GM21529 (cell line): Measurements from ENCODE around the gene RBM28.

Experiments used
- ATAC-seq: cut with Tn5 transposase; IDR thresholded peaks from one replicate; pipeline ENCODE4 v1.9.1; 2021; ENCODE audit not compliant: unreplicated experiment

RBM28 gene

GRCh38 chr7:128350708-128351295 lies 7.1 kb upstream of the RBM28 start:
- ATAC-seq: no peak

DNA sequence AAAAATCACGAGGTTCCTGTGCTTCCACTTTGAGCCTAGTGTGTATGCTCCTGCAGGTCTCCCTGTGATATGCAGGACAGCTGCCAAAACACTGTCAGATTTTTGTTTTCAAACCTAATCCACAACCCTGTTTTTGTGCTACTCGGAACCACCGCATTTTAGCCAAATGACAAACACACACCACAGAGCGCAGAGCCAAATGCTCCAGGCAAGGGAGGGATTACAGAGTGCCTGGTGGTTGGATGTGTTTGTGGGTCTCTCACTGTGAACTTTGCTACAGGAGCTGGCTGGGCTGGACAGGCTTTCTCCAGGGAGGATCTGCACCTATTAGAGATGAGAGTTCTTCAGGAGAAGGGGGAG lies 5.7 kb upstream of the RBM28 start:
- no peak for ATAC-seq

- no peak for ATAC-seq
Measured at GRCh38 chr7:128347647-128348097, 4.0 kb upstream of the RBM28 start.

GRCh38 chr7:128344431-128344774 lies 695 bp upstream of the RBM28 start:
- no peak for ATAC-seq

- ATAC-seq: no peak
Measured at GRCh38 chr7:128341733-128342132, 2.0 kb downstream of the RBM28 start.

DNA sequence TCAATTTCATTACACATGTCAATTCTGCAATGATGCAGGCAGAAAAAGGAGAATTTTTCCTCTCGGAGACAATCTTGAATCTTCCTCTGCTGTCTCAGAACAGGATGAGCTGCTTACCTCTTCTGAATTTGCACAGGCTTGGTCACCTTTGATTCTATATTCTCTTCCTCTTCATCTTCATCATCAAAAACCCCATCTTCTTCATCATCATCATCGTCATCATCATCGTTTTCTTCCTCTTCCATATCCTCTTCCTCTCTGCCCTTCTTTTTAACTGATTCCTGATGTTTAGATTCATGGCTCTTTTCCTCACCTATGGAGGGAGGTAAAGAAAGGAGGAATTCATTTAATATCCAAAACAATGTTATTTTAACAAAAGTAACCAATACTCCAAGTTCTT lies 8.0 kb downstream of the RBM28 start:
- no peak for ATAC-seq

DNA sequence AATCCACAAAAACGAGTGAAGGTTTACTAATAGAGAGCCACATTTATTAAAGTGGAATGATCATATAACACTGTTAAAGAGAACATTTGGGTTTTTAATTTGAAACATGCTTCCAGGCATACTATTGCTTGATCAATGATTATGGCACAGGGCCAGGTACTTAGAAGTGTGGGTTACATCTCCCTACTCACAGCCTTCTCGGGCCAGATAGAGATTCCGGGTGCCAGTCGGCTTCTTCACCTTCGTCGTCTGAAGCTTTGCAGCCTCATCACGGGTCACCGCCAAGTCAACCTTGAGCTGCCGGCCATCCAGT lies 19.4 kb downstream of the RBM28 start:
- ATAC-seq: no peak

DNA sequence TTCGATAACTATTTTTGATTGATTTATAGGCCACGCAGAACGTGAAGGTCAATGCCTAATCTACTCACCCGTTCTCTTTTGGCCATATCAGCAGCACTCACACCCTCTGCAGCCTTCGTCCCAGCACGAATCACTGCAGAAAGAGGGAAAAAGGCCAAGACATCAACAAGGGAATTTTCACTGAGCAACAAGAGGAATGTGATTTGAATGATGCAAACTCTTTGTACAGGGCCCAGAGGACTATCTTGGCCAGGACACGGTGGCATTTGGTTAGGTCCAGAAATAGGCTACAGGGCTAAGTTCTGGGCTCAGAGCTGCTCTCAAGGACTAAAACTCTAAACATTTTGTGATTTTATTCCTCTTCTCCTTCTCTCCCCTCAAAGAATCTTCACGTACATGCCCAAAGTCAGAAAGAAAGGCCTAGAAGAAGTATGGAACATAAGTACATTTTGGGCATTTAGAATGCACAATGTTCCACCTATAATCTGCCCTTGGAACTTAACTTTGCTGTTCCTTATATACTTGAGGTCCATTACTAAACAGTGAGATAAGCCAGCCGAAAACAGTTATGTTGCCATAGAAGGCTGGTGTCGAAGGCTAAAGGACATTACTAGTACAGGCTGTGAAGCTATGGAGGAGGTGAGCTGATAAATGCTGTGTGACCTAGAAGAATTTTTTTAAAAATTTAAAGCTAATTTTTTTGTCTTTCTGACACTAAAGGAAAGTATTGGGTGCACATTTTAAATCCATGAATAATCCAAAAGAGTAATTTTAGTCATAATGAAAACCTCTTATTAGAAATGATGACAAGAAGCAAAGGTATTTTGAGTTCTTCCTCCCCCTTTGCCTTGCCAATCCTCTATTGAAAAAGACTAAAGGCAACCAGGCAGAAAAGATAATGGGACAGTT lies 20.0 kb downstream of the RBM28 start:
- ATAC-seq: no peak

GRCh38 chr7:128323040-128323439 lies 20.7 kb downstream of the RBM28 start:
- ATAC-seq: no peak

DNA sequence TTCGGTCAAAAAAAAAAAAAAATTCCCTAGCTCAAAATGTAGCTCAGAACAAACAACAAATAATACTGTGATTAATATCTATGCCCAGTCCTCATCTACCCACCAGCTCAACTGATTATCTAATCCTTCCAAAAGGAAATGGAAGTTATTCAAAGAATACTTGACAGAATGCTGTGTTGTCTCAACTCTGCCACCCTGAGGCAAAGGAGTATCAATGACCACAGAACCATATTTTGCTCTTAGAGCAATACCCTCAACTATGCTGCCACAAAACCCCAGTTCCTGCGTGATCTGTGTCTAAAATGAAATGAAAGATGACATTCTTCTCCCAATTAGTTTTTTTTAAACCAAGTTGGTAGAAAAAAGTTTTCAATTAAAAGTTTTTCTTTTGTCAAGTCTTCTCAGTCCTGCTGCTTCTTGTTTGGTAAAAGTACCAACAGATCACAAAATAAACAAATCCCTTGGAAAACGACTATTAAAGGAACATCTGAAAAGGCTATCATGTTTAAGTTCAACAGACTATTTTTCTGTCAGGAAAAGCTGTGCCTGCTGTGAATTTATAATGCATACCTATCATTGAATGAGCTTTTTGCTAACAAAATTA lies 21.6 kb downstream of the RBM28 start:
- ATAC-seq: no peak

DNA sequence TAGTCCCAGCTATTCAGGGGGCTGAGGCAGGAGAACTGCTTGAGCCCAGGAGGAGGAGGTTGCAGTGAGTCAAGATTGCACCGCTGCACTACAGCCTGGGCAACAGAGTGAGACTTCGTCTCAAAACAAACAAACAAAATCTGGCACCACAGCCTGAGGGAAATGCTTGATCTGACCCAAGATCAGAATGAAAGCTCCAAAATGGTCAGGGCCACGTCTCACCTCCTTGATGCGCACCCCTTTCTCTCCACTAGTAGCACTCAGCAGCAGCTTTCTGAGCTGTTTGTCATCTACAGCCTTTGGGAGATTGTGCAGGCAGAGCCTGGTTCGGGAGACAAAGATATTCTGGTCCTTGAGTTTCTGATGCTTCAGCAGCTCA lies 22.7 kb downstream of the RBM28 start:
- no peak for ATAC-seq

- ATAC-seq: no peak
Measured at GRCh38 chr7:128318691-128319090, 25.0 kb downstream of the RBM28 start.

- ATAC-seq: no peak
Measured at GRCh38 chr7:128311013-128311412, 32.7 kb downstream of the RBM28 start.

DNA sequence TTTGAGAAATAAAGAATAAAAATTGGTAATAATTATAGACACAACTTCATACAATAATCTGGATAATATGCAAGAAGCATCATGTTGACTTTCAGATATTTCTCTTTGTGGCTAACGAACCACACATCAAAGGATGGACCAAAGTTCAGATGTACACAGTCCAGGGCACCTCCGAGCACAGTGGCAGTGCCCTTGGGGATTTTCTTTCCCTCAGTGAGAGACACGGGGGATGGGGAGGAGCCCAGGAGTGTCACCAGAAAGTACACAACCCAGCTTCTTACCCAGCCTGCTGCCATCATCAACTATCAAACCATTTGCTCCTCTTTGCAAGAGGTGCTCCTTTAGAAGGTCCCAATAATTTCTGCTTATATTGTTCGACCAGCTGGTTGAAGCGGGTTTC lies 33.2 kb downstream of the RBM28 start:
- no peak for ATAC-seq

- ATAC-seq: no peak
Measured at GRCh38 chr7:128309976-128310375, 33.7 kb downstream of the RBM28 start.

- ATAC-seq: no peak
Measured at GRCh38 chr7:128309124-128309523, 34.6 kb downstream of the RBM28 start.

- ATAC-seq: no peak
Measured at GRCh38 chr7:128307061-128307460, 36.6 kb downstream of the RBM28 start.

GRCh38 chr7:128304212-128304611 lies 39.5 kb downstream of the RBM28 start:
- no peak for ATAC-seq

DNA sequence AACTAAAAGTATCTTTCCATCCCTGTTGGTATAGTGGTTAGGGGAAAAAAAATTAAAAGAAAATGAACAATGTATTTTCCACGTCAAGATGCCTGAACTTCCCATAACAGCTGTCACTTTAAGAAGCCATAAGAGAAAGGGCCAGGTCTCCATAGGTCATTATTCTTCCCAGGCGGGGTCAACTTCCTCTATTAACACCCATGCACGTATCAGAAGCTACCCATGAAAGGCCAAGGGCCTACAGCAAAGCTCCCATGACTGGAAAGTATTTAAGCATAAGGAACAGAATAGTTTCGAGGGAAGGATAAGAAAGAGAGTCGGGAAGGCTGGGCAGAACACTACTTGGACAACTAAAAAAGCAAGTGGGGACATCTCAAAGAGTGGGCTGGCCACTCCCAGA lies 40.1 kb downstream of the RBM28 start:
- ATAC-seq: no peak

GRCh38 chr7:128303133-128303532 lies 40.6 kb downstream of the RBM28 start:
- no peak for ATAC-seq

DNA sequence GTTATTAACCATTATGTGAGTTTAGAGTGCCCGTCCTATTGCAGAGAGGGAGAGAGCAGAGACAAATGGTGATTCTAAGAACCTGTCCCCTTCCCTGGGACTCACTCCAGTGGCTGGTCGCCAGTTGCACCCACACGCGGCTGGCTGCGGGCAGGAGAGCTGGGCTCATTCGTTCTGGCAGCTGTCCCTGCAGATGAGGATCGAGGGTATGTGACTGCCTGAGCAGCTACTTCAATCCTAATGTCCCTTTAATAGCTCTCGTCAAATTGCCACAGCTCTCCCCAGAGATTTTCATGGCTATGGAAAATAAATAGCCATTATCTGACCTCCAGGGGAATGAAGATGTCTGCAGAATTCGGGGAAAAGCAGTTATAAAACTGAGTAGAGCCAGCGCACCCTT lies 41.6 kb downstream of the RBM28 start:
- ATAC-seq: no peak

GRCh38 chr7:128299109-128299607 lies 44.5 kb downstream of the RBM28 start:
- ATAC-seq: no peak
